ENCODE measurements around the gene NFKBIA.

NFKBIA gene

DNA sequence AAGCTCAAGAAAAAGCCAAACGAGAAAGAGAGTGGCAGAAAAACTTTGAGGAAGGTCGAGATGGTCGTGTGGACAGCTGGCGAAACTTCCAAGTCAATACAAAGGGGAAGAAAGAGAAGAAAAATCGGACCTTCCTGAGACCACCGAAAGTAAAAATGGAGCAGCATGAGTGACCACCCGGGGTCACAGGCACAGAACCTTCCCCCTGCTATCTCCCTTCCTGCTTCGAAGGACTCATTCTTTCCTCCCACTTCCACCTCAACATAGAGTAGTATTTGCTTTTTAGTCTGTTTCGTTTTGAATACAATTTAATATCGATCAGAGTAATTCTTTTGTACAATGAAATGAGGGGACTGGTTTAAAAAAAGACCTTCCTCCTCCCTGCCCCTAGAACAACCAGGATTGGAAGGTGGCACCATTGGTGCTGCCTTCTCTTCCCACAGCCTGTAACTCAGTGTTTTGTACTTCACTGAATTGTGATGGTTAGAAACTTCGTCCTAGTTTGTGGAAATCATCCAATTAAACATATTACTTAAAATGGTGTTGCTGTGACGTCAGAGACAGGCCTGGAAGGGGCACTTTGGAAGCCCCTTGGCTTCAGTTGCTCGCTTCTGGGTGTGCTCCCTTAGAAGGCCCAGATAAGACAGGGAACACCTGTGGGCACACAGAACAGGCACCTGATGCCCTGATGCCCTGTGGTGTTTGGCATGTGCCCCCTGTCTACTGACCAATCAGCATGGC, 26.1 kb upstream of the NFKBIA start:
- H3K9me3 ChIP-seq (ENCODE audit: low read depth, low read length) = no peaks in the 10 kb centered on the region
- no peak overlapping the region for H3K27ac ChIP-seq
- DNase-seq (ENCODE audit: low read depth, low spot score) = no peak
- no peak for TF ChIP-seq FOXP2 (optimal IDR thresholded peaks at IDR 0.05; ENCODE audit: control extremely low read depth, extremely low read length, insufficient read depth)
- no peak for TF ChIP-seq EZH2 (IDR thresholded peaks at IDR 0.05)
- TF ChIP-seq POLR2AphosphoS5 (IDR thresholded peaks at IDR 0.05; ENCODE audit: borderline replicate concordance, low read depth, low read length) = no peak
- H3K4me3 ChIP-seq = no peak overlapping the region
- H3K36me3 ChIP-seq (ENCODE audit: insufficient read depth, low read length) = no peaks in the 10 kb centered on the region
- H3K9ac ChIP-seq (ENCODE audit: insufficient read length) = no peak overlapping the region

- Histone ChIP-seq H3K9me3 (ENCODE audit: low read depth, low read length) (no peaks in the 10 kb centered on the region), H3K9ac (ENCODE audit: insufficient read length) (no peak overlapping the region), H3K27ac (no peak overlapping the region), H3K36me3 (ENCODE audit: insufficient read depth, low read length) (no peaks in the 10 kb centered on the region), H3K4me3 (no peak overlapping the region)
- no peak for DNase-seq (ENCODE audit: low read depth, low spot score)
- no peak for TF ChIP-seq FOXP2 (optimal IDR thresholded peaks at IDR 0.05; ENCODE audit: control extremely low read depth, extremely low read length, insufficient read depth)
- TF ChIP-seq EZH2 (IDR thresholded peaks at IDR 0.05) = no peak
- TF ChIP-seq POLR2AphosphoS5 (IDR thresholded peaks at IDR 0.05; ENCODE audit: borderline replicate concordance, low read depth, low read length) = no peak
Measured at GRCh38 chr14:35429951-35430350, 25.4 kb upstream of the NFKBIA start.

GRCh38 chr14:35425850-35426249, 21.3 kb upstream of the NFKBIA start:
- no peaks in the 10 kb centered on the region for H3K36me3 ChIP-seq (ENCODE audit: insufficient read depth, low read length)
- TF ChIP-seq FOXP2 (optimal IDR thresholded peaks at IDR 0.05; ENCODE audit: control extremely low read depth, extremely low read length, insufficient read depth) (no peak), EZH2 (IDR thresholded peaks at IDR 0.05) (no peak), POLR2AphosphoS5 (IDR thresholded peaks at IDR 0.05; ENCODE audit: borderline replicate concordance, low read depth, low read length) (no peak)
- DNase-seq (ENCODE audit: low read depth, low spot score) = no peak
- H3K4me3 ChIP-seq = no peak overlapping the region
- no peak overlapping the region for H3K9ac ChIP-seq (ENCODE audit: insufficient read length)
- no peak overlapping the region for H3K27ac ChIP-seq
- no peaks in the 10 kb centered on the region for H3K9me3 ChIP-seq (ENCODE audit: low read depth, low read length)

DNA sequence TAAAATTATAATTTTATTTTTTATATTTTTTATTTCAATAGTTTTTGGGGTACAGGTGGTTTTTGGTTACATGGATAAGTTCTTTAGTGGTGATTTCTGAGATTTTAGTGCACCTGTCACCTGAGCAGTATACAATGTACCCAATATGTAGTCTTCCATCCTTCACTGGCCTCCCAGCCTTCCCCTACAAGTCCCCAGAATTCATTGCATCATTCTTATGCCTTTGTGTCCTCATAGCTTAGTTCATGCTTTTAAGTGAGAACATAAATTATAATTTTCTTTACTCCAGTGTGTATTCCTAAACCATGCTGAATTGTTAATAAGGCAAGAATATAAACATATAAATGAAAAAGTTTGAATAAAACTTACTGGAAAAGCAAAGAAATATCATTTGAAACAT, 19.1 kb upstream of the NFKBIA start:
- no peak for DNase-seq (ENCODE audit: low read depth, low spot score)
- H3K9me3 ChIP-seq (ENCODE audit: low read depth, low read length) = no peaks in the 10 kb centered on the region
- H3K4me3 ChIP-seq = no peak overlapping the region
- TF ChIP-seq FOXP2 (optimal IDR thresholded peaks at IDR 0.05; ENCODE audit: control extremely low read depth, extremely low read length, insufficient read depth) = no peak
- no peak for TF ChIP-seq POLR2AphosphoS5 (IDR thresholded peaks at IDR 0.05; ENCODE audit: borderline replicate concordance, low read depth, low read length)
- no peak for TF ChIP-seq EZH2 (IDR thresholded peaks at IDR 0.05)
- no peak overlapping the region for H3K27ac ChIP-seq
- H3K36me3 ChIP-seq (ENCODE audit: insufficient read depth, low read length) = no peaks in the 10 kb centered on the region
- H3K9ac ChIP-seq (ENCODE audit: insufficient read length) = no peak overlapping the region

DNA sequence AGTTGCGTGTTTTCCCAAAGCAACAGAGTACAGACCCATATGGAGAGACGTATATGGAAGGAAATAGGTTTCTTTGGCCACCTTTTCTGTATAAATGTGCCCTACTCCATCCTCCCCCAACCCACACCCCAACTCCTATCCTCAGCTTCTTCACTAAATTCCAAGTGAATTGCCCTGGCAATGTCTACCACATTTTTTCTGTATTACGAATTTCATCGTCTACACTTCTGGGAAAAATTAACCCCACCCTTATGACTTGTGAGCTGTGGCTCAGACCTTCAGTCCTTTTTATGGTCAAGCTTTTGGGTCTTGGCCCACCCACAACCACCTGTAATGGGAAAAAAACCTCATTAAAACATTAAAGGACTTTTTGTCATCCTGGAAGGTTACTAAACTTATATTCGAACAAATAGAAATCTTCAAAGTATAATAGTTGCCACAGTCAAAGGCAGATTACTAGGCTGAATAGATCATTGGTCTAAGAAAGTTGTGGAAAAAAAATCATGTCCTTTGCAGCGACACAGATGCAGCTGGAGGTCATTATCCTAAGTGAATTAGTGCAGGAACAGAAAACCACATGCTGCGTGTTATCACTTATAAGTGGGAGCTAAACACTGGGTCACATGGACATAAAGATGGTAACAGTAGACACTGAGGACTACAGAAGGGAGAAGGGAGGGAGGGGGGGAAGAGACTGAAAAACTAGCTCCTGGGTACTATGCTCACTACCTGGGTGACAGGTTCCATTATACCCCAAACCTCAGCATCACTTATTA, 15.7 kb upstream of the NFKBIA start:
- TF ChIP-seq FOXP2 (optimal IDR thresholded peaks at IDR 0.05; ENCODE audit: control extremely low read depth, extremely low read length, insufficient read depth) (no peak), POLR2AphosphoS5 (IDR thresholded peaks at IDR 0.05; ENCODE audit: borderline replicate concordance, low read depth, low read length) (no peak), EZH2 (IDR thresholded peaks at IDR 0.05) (no peak)
- no peak for DNase-seq (ENCODE audit: low read depth, low spot score)

GRCh38 chr14:35419429-35419841, 14.9 kb upstream of the NFKBIA start:
- DNase-seq (ENCODE audit: low read depth, low spot score) = no peak
- Histone ChIP-seq H3K27ac (no peak overlapping the region), H3K9ac (ENCODE audit: insufficient read length) (no peak overlapping the region), H3K4me3 (no peak overlapping the region), H3K9me3 (ENCODE audit: low read depth, low read length) (no peaks in the 10 kb centered on the region), H3K36me3 (ENCODE audit: insufficient read depth, low read length) (no peaks in the 10 kb centered on the region)
- TF ChIP-seq EZH2 (IDR thresholded peaks at IDR 0.05) (no peak), FOXP2 (optimal IDR thresholded peaks at IDR 0.05; ENCODE audit: control extremely low read depth, extremely low read length, insufficient read depth) (no peak), POLR2AphosphoS5 (IDR thresholded peaks at IDR 0.05; ENCODE audit: borderline replicate concordance, low read depth, low read length) (no peak)

More for the DNA sequence above, 15.7 kb upstream of the NFKBIA start:
- Histone ChIP-seq H3K27ac (no peak overlapping the region), H3K9me3 (ENCODE audit: low read depth, low read length) (no peaks in the 10 kb centered on the region), H3K4me3 (no peak overlapping the region), H3K9ac (ENCODE audit: insufficient read length) (no peak overlapping the region), H3K36me3 (ENCODE audit: insufficient read depth, low read length) (no peaks in the 10 kb centered on the region)

DNA sequence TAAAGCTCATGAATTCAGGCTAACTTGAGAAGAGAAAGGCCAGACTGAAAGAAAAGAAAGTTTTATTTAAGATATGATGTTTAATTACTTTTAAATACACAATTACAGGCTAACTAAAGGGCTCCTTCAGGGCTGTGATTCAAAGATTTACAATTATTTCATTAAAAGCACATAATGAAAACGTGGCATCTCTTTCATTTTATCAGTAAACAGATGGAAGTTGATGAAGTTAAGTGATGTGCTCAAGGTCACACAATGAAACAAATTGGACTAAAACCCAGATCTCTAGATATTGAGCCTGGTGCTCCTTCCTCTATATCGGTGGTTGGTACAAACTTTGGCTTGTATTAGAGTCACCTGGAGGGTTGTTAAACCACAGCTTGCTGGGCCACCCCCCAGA, 13.5 kb upstream of the NFKBIA start:
- no peaks in the 10 kb centered on the region for H3K9me3 ChIP-seq (ENCODE audit: low read depth, low read length)
- no peak overlapping the region for H3K9ac ChIP-seq (ENCODE audit: insufficient read length)
- H3K4me3 ChIP-seq = no peak overlapping the region
- H3K27ac ChIP-seq = no peak overlapping the region
- no peak for DNase-seq (ENCODE audit: low read depth, low spot score)
- H3K36me3 ChIP-seq (ENCODE audit: insufficient read depth, low read length) = no peaks in the 10 kb centered on the region
- TF ChIP-seq EZH2 (IDR thresholded peaks at IDR 0.05) (no peak), FOXP2 (optimal IDR thresholded peaks at IDR 0.05; ENCODE audit: control extremely low read depth, extremely low read length, insufficient read depth) (no peak), POLR2AphosphoS5 (IDR thresholded peaks at IDR 0.05; ENCODE audit: borderline replicate concordance, low read depth, low read length) (no peak)

- Histone ChIP-seq H3K9ac (ENCODE audit: insufficient read length) (no peak overlapping the region), H3K4me3 (no peak overlapping the region), H3K36me3 (ENCODE audit: insufficient read depth, low read length) (no peaks in the 10 kb centered on the region), H3K27ac (no peak overlapping the region), H3K9me3 (ENCODE audit: low read depth, low read length) (no peaks in the 10 kb centered on the region)
- no peak for TF ChIP-seq FOXP2 (optimal IDR thresholded peaks at IDR 0.05; ENCODE audit: control extremely low read depth, extremely low read length, insufficient read depth)
- no peak for TF ChIP-seq EZH2 (IDR thresholded peaks at IDR 0.05)
- no peak for TF ChIP-seq POLR2AphosphoS5 (IDR thresholded peaks at IDR 0.05; ENCODE audit: borderline replicate concordance, low read depth, low read length)
- no peak for DNase-seq (ENCODE audit: low read depth, low spot score)
Measured at GRCh38 chr14:35416108-35416750, 11.7 kb upstream of the NFKBIA start.
